H1 (cell line): ENCODE results near the gene SMC6. TPM values are rescaled to one million over a fixed set of nuclear protein-coding genes. Genes with fewer than 3 reads are reported as not detected.

Experiments
- CTCF ChIA-PET: fragments of 300-600 bp; sonication (Branson Sonifier 250); formaldehyde crosslinking; loops from one replicate; lab custom pipeline; 2021; ENCODE audit not compliant: partially characterized antibody; lab: Charles Lee
- POLR2A ChIA-PET: fragments of 300-600 bp; sonication (Branson Sonifier 250); formaldehyde crosslinking; loops from one replicate; lab custom pipeline; 2021; ENCODE audit warnings: inconsistent platforms; ENCODE audit not compliant: partially characterized antibody; lab: Charles Lee
- DNase-seq, 2 experiments: peaks; one replicate each; pipeline versions ENCODE4 v3.0.0 to v3.0.0-alpha.2; 2010 to 2022; ENCODE audit warnings: low spot score in 2 of 2, low read depth in 1 of 2, mixed read lengths in 1 of 2
- FAIRE-seq: peaks from 2 replicates; lab custom pipeline; 2011; peaks lifted over from hg19 to GRCh38; lab: Jason Lieb, UNC
- H2AFZ ChIP-seq: 2 replicates; pipeline ENCODE4 v1.8.1; 2012; ENCODE audit warnings: low read length, inconsistent platforms
- H2AK5ac ChIP-seq: 2 replicates; pipeline ENCODE4 v1.6.1; 2013; ENCODE audit warnings: low read depth, low read length
- H2BK120ac ChIP-seq: replicated peaks from 2 replicates; pipeline ENCODE3; 2013; ENCODE audit warnings: low read depth, low read length, inconsistent platforms
- H2BK12ac ChIP-seq: 2 replicates; pipeline ENCODE4 v1.6.1; 2013; ENCODE audit warnings: low read depth, low read length
- H2BK15ac ChIP-seq: 2 replicates; pipeline ENCODE4 v1.6.1; 2013; ENCODE audit warnings: low read length
- H2BK20ac ChIP-seq: 2 replicates; pipeline ENCODE4 v1.6.1; 2013; ENCODE audit warnings: low read length
- H2BK5ac ChIP-seq: 2 replicates; pipeline ENCODE4 v1.6.1; 2013; ENCODE audit warnings: low read depth, low read length
- H3K14ac ChIP-seq: 2 replicates; pipeline ENCODE4 v1.6.1; 2013; ENCODE audit warnings: inconsistent platforms; ENCODE audit not compliant: insufficient read length
- H3K18ac ChIP-seq: 2 replicates; pipeline ENCODE4 v1.6.1; 2013; ENCODE audit warnings: low read length; ENCODE audit errors: extremely low read depth
- H3K23ac ChIP-seq: 2 replicates; pipeline ENCODE4 v1.6.1; 2013; ENCODE audit warnings: inconsistent platforms; ENCODE audit not compliant: insufficient read length
- H3K23me2 ChIP-seq: 2 replicates; pipeline ENCODE4 v1.6.1; 2013; ENCODE audit warnings: low read depth, low read length
- H3K27ac ChIP-seq: 2 replicates; pipeline ENCODE4 v1.6.1; 2011; ENCODE audit warnings: low read depth, low read length, inconsistent platforms
- H3K27me3 ChIP-seq, 4 experiments: replicated peaks in 1 of 4; 1 replicate in 1 of 4; 2 replicates in 3 of 4; pipeline versions ENCODE4 v1.6.1 to v1.8.1; 2011 to 2013; ENCODE audit warnings: low read length in 3 of 4, mild to moderate bottlenecking in 3 of 4, inconsistent platforms in 2 of 4, mixed read lengths in 2 of 4, moderate library complexity in 1 of 4; ENCODE audit not compliant: control insufficient read depth in 3 of 4, insufficient read depth in 3 of 4; ENCODE audit errors: extremely low read depth in 1 of 4
- H3K36me3 ChIP-seq, 4 experiments: 2 replicates each; pipeline versions ENCODE4 v1.6.1 to v1.8.1; 2011 to 2013; ENCODE audit warnings: mild to moderate bottlenecking in 4 of 4, low read length in 3 of 4, moderate library complexity in 2 of 4, control low read depth in 1 of 4, inconsistent platforms in 1 of 4; ENCODE audit not compliant: insufficient read depth in 4 of 4, control insufficient read depth in 2 of 4
- H3K4ac ChIP-seq: replicated peaks from 2 replicates; pipeline ENCODE3; 2013; ENCODE audit warnings: low read length, low read depth, mixed read lengths, inconsistent platforms; ENCODE audit not compliant: insufficient read length
- H3K4me1 ChIP-seq, 4 experiments: replicated peaks in 1 of 4; 1 replicate in 1 of 4; 2 replicates in 3 of 4; pipeline versions ENCODE4 v1.6.1 to v1.8.1; 2011 to 2013; ENCODE audit warnings: low read length in 3 of 4, inconsistent platforms in 2 of 4, mixed read lengths in 1 of 4; ENCODE audit not compliant: insufficient read depth in 4 of 4, control insufficient read depth in 3 of 4
- H3K4me2 ChIP-seq, 2 experiments: 2 replicates each; pipeline versions ENCODE4 v1.6.1 to v1.8.1; 2011 to 2013; ENCODE audit warnings: low read depth in 2 of 2, low read length in 2 of 2, control low read depth in 1 of 2, inconsistent platforms in 1 of 2, mild to moderate bottlenecking in 1 of 2; ENCODE audit not compliant: insufficient read depth in 1 of 2
- H3K4me3 ChIP-seq, 4 experiments: fragments of 200-600, 300-600 bp in 1 of 4; sonication (generic), shearing (Covaris generic), sonication (Bioruptor Twin) in 1 of 4; 2 replicates each; pipeline versions ENCODE4 v1.5.1 to v1.8.1; 2011 to 2016; ENCODE audit warnings: low read length in 4 of 4, low read depth in 3 of 4, control low read depth in 2 of 4, inconsistent platforms in 2 of 4, mild to moderate bottlenecking in 2 of 4, mixed read lengths in 1 of 4, moderate library complexity in 1 of 4; ENCODE audit not compliant: insufficient read depth in 2 of 4; ENCODE audit errors: extremely low read depth in 1 of 4
- H3K56ac ChIP-seq: replicated peaks from 2 replicates; pipeline ENCODE3; 2013; ENCODE audit warnings: low read depth, mild to moderate bottlenecking, mixed read lengths, low read length, inconsistent platforms; ENCODE audit not compliant: insufficient read length
- H3K79me1 ChIP-seq: 2 replicates; pipeline ENCODE4 v1.6.1; 2013; ENCODE audit warnings: low read depth, low read length, control low read depth
- H3K79me2 ChIP-seq, 2 experiments: 2 replicates each; pipeline versions ENCODE4 v1.6.1 to v1.8.1; 2012 to 2013; ENCODE audit warnings: low read length in 2 of 2, mild to moderate bottlenecking in 2 of 2, inconsistent platforms in 1 of 2; ENCODE audit not compliant: insufficient read depth in 2 of 2, control insufficient read depth in 1 of 2
- H3K9ac ChIP-seq, 4 experiments: replicated peaks in 1 of 4; 1 replicate in 1 of 4; 2 replicates in 3 of 4; pipeline versions ENCODE4 v1.6.1 to v1.8.1; 2011 to 2013; ENCODE audit warnings: low read depth in 3 of 4, low read length in 3 of 4, control low read depth in 2 of 4, mild to moderate bottlenecking in 2 of 4, moderate library complexity in 2 of 4, inconsistent platforms in 1 of 4; ENCODE audit errors: extremely low read depth in 1 of 4
- H3K9me3 ChIP-seq, 2 experiments: 2 replicates each; pipeline versions ENCODE4 v1.6.1 to v1.8.1; 2012 to 2013; ENCODE audit warnings: mild to moderate bottlenecking in 2 of 2, moderate library complexity in 2 of 2, control low read depth in 1 of 2, inconsistent platforms in 1 of 2, low read depth in 1 of 2, low read length in 1 of 2, mixed read lengths in 1 of 2; ENCODE audit not compliant: insufficient read depth in 2 of 2
- H4K20me1 ChIP-seq, 2 experiments: replicated peaks in 1 of 2; 2 replicates each; pipeline versions ENCODE3 to v1.8.1; 2011 to 2013; ENCODE audit warnings: inconsistent platforms in 2 of 2, low read length in 2 of 2, mild to moderate bottlenecking in 1 of 2; ENCODE audit not compliant: insufficient read depth in 2 of 2, control insufficient read depth in 1 of 2
- H4K5ac ChIP-seq: 2 replicates; pipeline ENCODE4 v1.6.1; 2013; ENCODE audit warnings: low read length, low read depth, mixed read lengths, inconsistent platforms; ENCODE audit not compliant: insufficient read length
- H4K8ac ChIP-seq: 2 replicates; pipeline ENCODE4 v1.8.0; 2013; ENCODE audit warnings: mild to moderate bottlenecking, moderate library complexity, low read length, inconsistent platforms; ENCODE audit not compliant: insufficient read depth; ENCODE audit errors: extremely low read depth
- H4K91ac ChIP-seq: replicated peaks from 2 replicates; pipeline ENCODE3; 2013; ENCODE audit warnings: low read length, mixed read lengths, inconsistent platforms; ENCODE audit not compliant: insufficient read length
- EZH2 ChIP-seq: fragments of 200-600 bp; sonication (generic); IDR thresholded peaks from 2 replicates; pipeline ENCODE4 v1.7.1; 2012; ENCODE audit warnings: low read depth, mild to moderate bottlenecking, moderate library complexity, low read length, inconsistent platforms; ENCODE audit not compliant: severe bottlenecking
- SAP30 ChIP-seq: fragments of 300-600 bp; sonication (generic); IDR thresholded peaks from 2 replicates; pipeline ENCODE4 v1.7.1; 2012; ENCODE audit warnings: low read length, moderate library complexity, mild to moderate bottlenecking, inconsistent platforms; ENCODE audit not compliant: insufficient read depth, insufficient replicate concordance
- WGBS, 2 experiments: shearing (Covaris generic) in 1 of 2; methylation state at CpG; one replicate each; pipeline versions ENCODE4 v1.1.6 to v1.1.7; 2013 to 2015; ENCODE audit warnings: low lambda C conversion rate in 2 of 2, mixed read lengths in 2 of 2, inconsistent platforms in 1 of 2, low coverage in 1 of 2, missing lambda C conversion rate in 1 of 2; ENCODE audit not compliant: insufficient replicate concordance in 2 of 2, insufficient coverage in 1 of 2, insufficient read length in 1 of 2; ENCODE audit errors: extremely low coverage in 1 of 2, missing lambda C conversion rate in 1 of 2; 5-methylcytosine and 5-hydroxymethylcytosine counted together
- polyA plus RNA-seq, 7 experiments: library from polyadenylated mRNA; depleted of rRNA in 3 of 7; stranded (reverse) in 5 of 7; unstranded in 2 of 7; fragments of >200 nt in 5 of 7; fragments of 200-250 nt in 2 of 7; gene quantifications; 1 replicate in 5 of 7; 2 replicates in 1 of 7; 4 replicates in 1 of 7; pipeline versions ENCODE4 v1.2.1 to v1.2.3, GENCODE V29; 2011 to 2013; ENCODE audit warnings: missing spikeins in 2 of 7, mixed read lengths in 2 of 7
- total RNA-seq: library from RNA; stranded (reverse); fragmentation: NEBNext Ultra II Directional; extraction: Animal tissue kit (Norgen Biotek cat#: 25700); gene quantifications from 2 replicates; pipeline ENCODE4 v1.2.1, GENCODE V29; 2021

Gene SMC6
- total and polyA plus RNA-seq, 2 of the 8 experiments (the other 6 are each of a cell fraction or from before 2014, with no cell fraction given), result 9.7 to 49.5 TPM

DNA sequence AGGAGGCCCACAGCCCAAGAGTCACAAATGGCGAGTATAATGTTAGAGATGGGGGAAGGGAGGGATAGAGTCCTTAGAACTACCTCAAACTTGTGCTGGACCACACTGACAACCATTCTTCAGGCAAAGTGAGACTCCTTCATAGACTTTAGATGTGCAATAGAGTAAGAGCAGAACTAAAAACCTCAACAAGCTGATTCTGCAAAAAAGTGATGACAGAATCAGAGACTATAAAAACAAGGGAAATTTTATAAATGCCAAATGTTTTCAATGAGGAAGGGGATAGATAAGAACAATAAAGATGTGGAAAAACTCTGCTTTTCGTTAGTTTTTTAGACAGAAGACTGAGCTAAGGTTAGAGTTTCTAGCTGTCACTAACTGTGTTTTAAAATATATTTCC lies 17.7 kb downstream of the SMC6 start:
- H2BK15ac ChIP-seq, result no peak overlapping the region
- H2BK5ac ChIP-seq, result no peak overlapping the region
- H4K91ac ChIP-seq, result no peak overlapping the region
- no peak overlapping the region for H3K23ac ChIP-seq
- H3K56ac ChIP-seq, result no peak overlapping the region
- no peak overlapping the region for H3K14ac ChIP-seq
- H3K4me3 ChIP-seq, result no peak overlapping the region
- peaks cover 8 to 87% (median 43%) of the 10 kb centered on the region in 4 experiments for H3K36me3 ChIP-seq
- no peak overlapping the region for H4K8ac ChIP-seq
- no peak overlapping the region for H3K27ac ChIP-seq
- H4K5ac ChIP-seq, result no peak overlapping the region
- no peaks in the 10 kb centered on the region for H3K9me3 ChIP-seq
- H3K27me3 ChIP-seq, result no peaks in the 10 kb centered on the region
- no peak overlapping the region for H3K9ac ChIP-seq
- no peak overlapping the region for H2BK12ac ChIP-seq
- no peaks in the 10 kb centered on the region; the same call in 1 of the 2 replicates for H3K23me2 ChIP-seq
- H3K4me1 ChIP-seq, result no peaks in the 10 kb centered on the region
- H3K79me2 ChIP-seq, result peaks cover 0 to 1% of the 10 kb centered on the region in 2 experiments; a peak in 1 of 4 replicates
- FAIRE-seq (no peak), DNase-seq (no peak)
- H4K20me1 ChIP-seq, result no peaks in the 10 kb centered on the region
- H3K4me2 ChIP-seq, result no peak overlapping the region
- no peak overlapping the region for H2BK20ac ChIP-seq
- WGBS, 2 experiments, result 88% methylated on average over 2 of the region's 2 CpGs; no CpG with 5 or more reads in 1 of the 2 experiments
- H2AFZ ChIP-seq, result no peak overlapping the region
- no peak overlapping the region for H2BK120ac ChIP-seq
- peaks cover 2% of the 10 kb centered on the region; the same call in 1 of the 2 replicates for H3K79me1 ChIP-seq
- CTCF ChIA-PET, result interaction anchor here (0.7 to 3.7 kb wide), 3 partner anchors 16 to 25 kb away, joined by 3 to 25 read pairs (median 4); no protein-coding TSS in a partner anchor
- no peak overlapping the region for H3K18ac ChIP-seq
- TF ChIP-seq SAP30, result no peak
- no peak for TF ChIP-seq EZH2
- no peak overlapping the region for H2AK5ac ChIP-seq
- H3K4ac ChIP-seq, result no peak overlapping the region
- POLR2A ChIA-PET, result interaction anchor here (0.7 to 0.9 kb wide), 2 partner anchors 41 to 55 kb away, joined by 3 read pairs; no protein-coding TSS in a partner anchor
